ENCODE results near the gene SOX18.
"Not testable (repeated sequence)": the region's sequence is repeated elsewhere in the genome, so short reads cannot be mapped to it uniquely, and the experiment has no call there.

Gene SOX18

GRCh38 chr20:64049060-64049877 lies at the start of gene SOX18:
TSS of gene SOX18 (minus strand) at chr20:64049639. CDS start at chr20:64049516, 123 bp downstream.
- DNase-seq (ENCODE audit: low read depth in 2 of 2), result no peak

DNA sequence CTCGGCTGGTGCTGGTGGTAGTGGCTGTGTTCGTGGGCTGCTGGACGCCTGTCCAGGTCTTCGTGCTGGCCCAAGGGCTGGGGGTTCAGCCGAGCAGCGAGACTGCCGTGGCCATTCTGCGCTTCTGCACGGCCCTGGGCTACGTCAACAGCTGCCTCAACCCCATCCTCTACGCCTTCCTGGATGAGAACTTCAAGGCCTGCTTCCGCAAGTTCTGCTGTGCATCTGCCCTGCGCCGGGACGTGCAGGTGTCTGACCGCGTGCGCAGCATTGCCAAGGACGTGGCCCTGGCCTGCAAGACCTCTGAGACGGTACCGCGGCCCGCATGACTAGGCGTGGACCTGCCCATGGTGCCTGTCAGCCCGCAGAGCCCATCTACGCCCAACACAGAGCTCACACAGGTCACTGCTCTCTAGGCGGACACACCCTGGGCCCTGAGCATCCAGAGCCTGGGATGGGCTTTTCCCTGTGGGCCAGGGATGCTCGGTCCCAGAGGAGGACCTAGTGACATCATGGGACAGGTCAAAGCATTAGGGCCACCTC lies 49.1 kb upstream of the SOX18 start:
- no peak for DNase-seq (ENCODE audit: low read depth in 2 of 2)

- DNase-seq (ENCODE audit: low read depth in 2 of 2), result no peak
Measured at GRCh38 chr20:64096535-64096934, 47.1 kb upstream of the SOX18 start.

- no peak for DNase-seq (ENCODE audit: low read depth in 2 of 2)
Measured at GRCh38 chr20:64095927-64096326, 46.5 kb upstream of the SOX18 start.

GRCh38 chr20:64095455-64095854 lies 46.0 kb upstream of the SOX18 start:
- DNase-seq (ENCODE audit: low read depth in 2 of 2), result no peak

DNA sequence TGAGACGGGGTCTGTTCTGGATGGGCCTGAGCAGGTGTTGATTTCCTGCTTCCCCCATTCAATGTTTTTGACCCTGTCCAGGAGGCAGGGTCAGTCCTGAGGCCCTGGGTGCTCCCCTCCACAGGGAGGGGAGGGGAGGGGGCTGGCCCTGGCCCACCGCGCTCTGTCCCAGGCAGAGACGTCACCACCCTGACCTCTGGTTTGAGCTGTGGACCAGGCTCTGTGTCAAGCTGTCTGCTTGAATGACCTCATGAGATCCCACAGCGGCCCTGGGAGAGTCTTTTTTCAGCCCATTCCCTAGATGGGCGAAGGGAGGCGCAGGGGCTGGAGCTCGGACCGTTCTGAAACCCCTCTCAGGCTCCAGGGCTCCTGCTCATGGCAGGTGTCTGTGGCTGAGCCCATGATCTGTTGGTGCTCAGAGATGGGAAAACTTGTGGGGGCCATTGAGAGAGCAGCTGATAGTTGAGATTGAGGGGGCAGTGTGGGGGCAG lies 43.6 kb upstream of the SOX18 start:
- DNase-seq (ENCODE audit: low read depth in 2 of 2), result no peak

DNA sequence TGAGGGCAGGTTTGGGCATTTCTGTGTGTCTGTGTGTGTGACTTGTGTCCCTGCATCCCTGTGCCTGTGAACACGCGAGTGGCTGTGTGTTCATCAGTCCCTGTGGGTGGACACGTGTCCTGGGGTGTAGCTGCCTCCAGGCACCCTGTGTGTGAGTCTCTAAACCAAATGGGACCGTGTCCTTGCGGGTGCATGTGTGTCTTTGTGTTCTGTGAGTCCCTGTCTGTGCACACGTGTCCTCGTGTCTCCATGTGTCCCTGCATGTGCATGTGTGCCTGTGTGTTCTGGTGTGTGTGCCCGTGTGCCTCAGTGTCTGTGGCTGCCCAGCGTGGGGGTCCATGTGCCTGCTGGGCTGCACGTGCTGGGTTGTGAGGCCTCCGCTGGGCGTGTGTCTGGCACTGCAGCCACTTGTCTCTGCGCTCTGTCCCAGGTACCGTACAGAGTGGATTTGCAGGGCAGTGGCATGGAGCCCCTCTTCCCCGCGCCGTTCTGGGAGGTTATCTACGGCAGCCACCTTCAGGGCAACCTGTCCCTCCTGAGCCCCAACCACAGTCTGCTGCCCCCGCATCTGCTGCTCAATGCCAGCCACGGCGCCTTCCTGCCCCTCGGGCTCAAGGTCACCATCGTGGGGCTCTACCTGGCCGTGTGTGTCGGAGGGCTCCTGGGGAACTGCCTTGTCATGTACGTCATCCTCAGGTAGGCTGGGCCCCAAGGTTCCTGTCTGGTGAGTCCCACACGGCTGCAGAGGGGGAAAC lies 43.0 kb upstream of the SOX18 start:
- DNase-seq (ENCODE audit: low read depth in 2 of 2), result no peak

- no peak for DNase-seq (ENCODE audit: low read depth in 2 of 2)
Measured at GRCh38 chr20:64091770-64092169, 42.3 kb upstream of the SOX18 start.

DNA sequence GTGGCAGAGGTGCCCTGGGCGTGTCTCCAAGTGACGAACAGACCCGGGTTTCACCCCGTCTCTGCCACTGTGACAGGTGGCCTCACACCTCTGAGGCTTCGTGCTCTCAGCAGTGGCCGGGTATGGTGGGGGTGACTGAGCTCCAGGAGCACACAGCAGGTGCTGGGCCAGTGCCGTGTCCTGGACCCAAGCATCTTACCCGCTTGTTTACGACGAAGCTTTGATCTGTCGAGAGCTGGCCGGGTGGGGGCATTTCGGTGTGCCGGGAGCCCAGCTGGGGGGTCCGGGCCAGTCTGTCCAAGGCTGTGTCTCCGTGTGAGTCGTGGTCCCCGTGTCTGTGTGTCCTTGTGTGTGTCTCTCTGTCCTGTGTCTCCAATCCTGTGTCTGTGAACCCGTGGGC lies 41.9 kb upstream of the SOX18 start:
- no peak for DNase-seq (ENCODE audit: low read depth in 2 of 2)

GRCh38 chr20:64090165-64090564 lies 40.7 kb upstream of the SOX18 start:
- no peak for DNase-seq (ENCODE audit: low read depth in 2 of 2)

GRCh38 chr20:64088586-64088985 lies 39.1 kb upstream of the SOX18 start:
- not testable (repeated sequence) for DNase-seq (ENCODE audit: low read depth in 2 of 2)

DNA sequence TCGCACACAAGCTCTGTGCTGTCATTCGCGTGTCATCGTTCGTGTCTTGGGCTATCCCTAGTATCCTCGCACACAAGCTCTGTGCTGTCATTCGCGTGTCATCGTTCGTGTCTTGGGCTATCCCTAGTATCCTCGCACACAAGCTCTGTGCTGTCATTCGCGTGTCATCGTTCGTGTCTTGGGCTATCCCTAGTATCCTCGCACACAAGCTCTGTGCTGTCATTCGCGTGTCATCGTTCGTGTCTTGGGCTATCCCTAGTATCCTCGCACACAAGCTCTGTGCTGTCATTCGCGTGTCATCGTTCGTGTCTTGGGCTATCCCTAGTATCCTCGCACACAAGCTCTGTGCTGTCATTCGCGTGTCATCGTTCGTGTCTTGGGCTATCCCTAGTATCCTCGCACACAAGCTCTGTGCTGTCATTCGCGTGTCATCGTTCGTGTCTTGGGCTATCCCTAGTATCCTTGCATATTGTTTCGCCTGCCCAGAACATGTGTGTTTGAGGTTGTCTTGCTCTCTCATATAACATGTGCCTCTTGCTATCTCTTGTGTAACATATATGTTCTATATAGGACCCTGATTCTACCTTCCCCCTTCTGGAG lies 37.9 kb upstream of the SOX18 start:
- not testable (repeated sequence) for DNase-seq (ENCODE audit: low read depth in 2 of 2)

GRCh38 chr20:64086801-64087200 lies 37.4 kb upstream of the SOX18 start:
- no peak for DNase-seq (ENCODE audit: low read depth in 2 of 2)

DNA sequence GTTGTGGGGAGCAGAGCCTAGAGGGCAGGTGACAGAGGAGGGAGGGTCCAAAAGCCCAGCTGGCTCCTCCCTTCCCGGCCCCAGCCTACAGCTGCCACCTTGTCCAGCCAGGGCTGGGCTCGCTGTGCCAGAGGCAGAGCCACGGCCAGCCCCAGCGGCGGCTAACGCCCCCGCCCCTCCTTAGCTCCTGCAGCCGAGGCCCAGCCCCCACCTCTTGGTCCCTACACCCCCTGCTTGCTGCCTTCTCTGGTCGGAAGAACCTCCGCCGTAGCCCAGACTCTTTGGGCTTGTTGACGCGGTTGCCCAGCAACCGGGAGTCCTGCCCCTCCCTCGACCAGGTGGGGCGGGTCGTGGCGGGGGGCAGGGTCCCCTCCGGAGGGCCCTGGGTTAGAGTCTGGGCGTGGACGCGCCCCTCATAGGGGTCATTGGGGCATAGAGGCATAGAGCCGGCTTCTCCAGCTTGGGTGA lies 35.3 kb upstream of the SOX18 start:
- DNase-seq (ENCODE audit: low read depth in 2 of 2), result no peak

DNA sequence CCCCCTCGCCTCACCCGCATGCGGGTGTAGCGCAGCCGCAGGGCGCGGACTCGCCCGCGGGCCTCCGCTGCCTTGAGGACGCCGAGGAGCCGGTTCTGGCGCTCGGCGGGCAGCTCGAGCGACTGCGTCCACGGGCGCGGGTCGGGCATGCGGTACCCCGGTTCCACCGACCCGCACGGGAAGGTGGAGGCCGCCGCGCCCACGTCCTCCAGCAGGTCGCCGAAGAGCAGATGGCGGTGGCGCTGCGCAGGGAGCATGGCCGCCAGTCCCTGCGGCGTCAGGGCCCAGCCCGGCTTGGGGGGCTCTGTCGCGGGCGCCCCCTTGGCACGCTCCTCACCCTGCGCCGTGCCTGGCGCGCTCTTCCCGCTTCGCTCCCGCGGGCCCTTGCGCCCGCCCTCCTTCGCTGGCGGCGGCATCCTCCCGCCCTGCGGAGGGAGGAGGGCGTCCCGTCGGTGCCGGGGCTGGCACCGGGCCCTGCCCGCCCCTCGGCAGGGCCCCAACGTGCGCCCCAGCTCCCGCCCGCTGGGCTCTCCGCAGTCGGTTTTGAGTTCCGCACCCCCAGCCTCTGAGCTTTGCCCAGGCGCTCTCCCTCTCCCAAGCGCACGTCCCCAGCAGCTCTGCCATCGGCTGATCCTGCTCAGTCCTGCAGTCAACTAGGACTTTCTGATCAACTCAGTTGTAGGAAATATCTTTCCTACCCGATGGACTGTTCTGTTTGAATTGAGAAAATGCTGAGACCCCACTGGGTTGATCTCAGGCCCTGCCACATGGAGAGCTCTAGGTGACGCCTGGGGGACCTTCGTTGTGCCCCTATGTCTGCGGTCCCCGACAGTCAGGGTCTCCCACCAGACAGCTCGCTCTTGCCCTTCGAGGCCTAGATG lies 34.6 kb upstream of the SOX18 start, which contains the start of gene LKAAEAR1:
LKAAEAR1 (minus strand) TSS at position 595 of the 881 bp plus-strand sequence; CDS start at position 416, 179 bp downstream.
- no peak for DNase-seq (ENCODE audit: low read depth in 2 of 2)

GRCh38 chr20:64083378-64083803 lies 34.0 kb upstream of the SOX18 start:
- no peak for DNase-seq (ENCODE audit: low read depth in 2 of 2)

GRCh38 chr20:64082820-64083377 lies 33.5 kb upstream of the SOX18 start:
- no peak for DNase-seq (ENCODE audit: low read depth in 2 of 2)

GRCh38 chr20:64082126-64082731 lies 32.8 kb upstream of the SOX18 start:
- DNase-seq (ENCODE audit: low read depth in 2 of 2), result no peak

- DNase-seq (ENCODE audit: low read depth in 2 of 2), result no peak
Measured at GRCh38 chr20:64081624-64081964, 32.2 kb upstream of the SOX18 start.
